Ishikawa (cell line): ENCODE results near the gene MAP4K5.

ENCODE experiments used
- CEBPB ChIP-seq: IDR thresholded peaks from 2 replicates; pipeline ENCODE4 v1.6.1; 2012
- CREB1 ChIP-seq: IDR thresholded peaks from 2 replicates; pipeline ENCODE4 v1.6.1; 2012; ENCODE audit warnings: low read depth
- EGR1 ChIP-seq: IDR thresholded peaks from 2 replicates; pipeline ENCODE4 v1.6.1; 2012
- EP300 ChIP-seq: IDR thresholded peaks from 2 replicates; pipeline ENCODE4 v1.6.1; 2012; ENCODE audit warnings: borderline replicate concordance
- FOXM1 ChIP-seq: IDR thresholded peaks from 2 replicates; pipeline ENCODE4 v1.6.1; 2012; ENCODE audit warnings: low read depth, borderline replicate concordance
- NFIC ChIP-seq: IDR thresholded peaks from 2 replicates; pipeline ENCODE4 v1.6.1; 2012
- RAD21 ChIP-seq: IDR thresholded peaks from 2 replicates; pipeline ENCODE4 v1.6.1; 2012; ENCODE audit warnings: low read depth
- TAF1 ChIP-seq: IDR thresholded peaks from 2 replicates; pipeline ENCODE4 v1.6.1; 2012; ENCODE audit warnings: low read depth, mild to moderate bottlenecking
- TCF12 ChIP-seq: IDR thresholded peaks from 2 replicates; pipeline ENCODE4 v1.6.1; 2012; ENCODE audit warnings: low read depth
- TEAD4 ChIP-seq: IDR thresholded peaks from 2 replicates; pipeline ENCODE4 v1.6.1; 2012
- YY1 ChIP-seq: IDR thresholded peaks from 2 replicates; pipeline ENCODE4 v1.6.1; 2012; ENCODE audit warnings: low read depth
- ZBTB7A ChIP-seq: IDR thresholded peaks from 2 replicates; pipeline ENCODE4 v1.6.1; 2012; ENCODE audit warnings: low read depth
- TF ChIP-seq, protein P1 (sequence below): IDR thresholded peaks from 2 replicates; pipeline ENCODE4 v1.6.1; 2012
- TF ChIP-seq, protein P2 (sequence below): IDR thresholded peaks from 2 replicates; pipeline ENCODE4 v1.6.1; 2012; ENCODE audit warnings: low read depth, mild to moderate bottlenecking
- TF ChIP-seq, protein P3 (sequence below): IDR thresholded peaks from 2 replicates; pipeline ENCODE4 v1.6.1; 2012

Gene MAP4K5

DNA sequence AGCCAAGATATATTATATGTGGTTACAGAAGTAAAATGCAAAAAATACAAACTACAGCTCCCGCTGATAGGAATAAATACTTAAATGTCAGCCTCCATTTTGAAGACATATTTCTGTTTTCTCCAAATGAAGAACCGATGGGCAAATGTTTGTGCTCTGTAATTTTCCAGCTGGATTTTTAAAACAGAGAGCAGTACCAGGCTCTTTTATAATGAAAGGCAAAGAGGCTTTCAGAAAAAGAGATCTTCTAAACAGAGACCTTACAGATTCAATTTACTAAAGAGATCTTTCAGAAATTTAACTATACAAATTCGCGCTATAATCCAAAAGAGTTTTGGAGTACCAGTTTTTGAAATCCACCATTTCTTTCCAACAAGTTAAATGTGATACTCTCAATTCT, 19.9 kb downstream of the MAP4K5 start:
- TF ChIP-seq, protein P1, sequence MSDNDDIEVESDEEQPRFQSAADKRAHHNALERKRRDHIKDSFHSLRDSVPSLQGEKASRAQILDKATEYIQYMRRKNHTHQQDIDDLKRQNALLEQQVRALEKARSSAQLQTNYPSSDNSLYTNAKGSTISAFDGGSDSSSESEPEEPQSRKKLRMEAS: no peak
- TF ChIP-seq CREB1 (no peak), TCF12 (no peak), CEBPB (no peak), EGR1 (no peak), ZBTB7A (no peak), YY1 (no peak)
- TF ChIP-seq, protein P2, sequence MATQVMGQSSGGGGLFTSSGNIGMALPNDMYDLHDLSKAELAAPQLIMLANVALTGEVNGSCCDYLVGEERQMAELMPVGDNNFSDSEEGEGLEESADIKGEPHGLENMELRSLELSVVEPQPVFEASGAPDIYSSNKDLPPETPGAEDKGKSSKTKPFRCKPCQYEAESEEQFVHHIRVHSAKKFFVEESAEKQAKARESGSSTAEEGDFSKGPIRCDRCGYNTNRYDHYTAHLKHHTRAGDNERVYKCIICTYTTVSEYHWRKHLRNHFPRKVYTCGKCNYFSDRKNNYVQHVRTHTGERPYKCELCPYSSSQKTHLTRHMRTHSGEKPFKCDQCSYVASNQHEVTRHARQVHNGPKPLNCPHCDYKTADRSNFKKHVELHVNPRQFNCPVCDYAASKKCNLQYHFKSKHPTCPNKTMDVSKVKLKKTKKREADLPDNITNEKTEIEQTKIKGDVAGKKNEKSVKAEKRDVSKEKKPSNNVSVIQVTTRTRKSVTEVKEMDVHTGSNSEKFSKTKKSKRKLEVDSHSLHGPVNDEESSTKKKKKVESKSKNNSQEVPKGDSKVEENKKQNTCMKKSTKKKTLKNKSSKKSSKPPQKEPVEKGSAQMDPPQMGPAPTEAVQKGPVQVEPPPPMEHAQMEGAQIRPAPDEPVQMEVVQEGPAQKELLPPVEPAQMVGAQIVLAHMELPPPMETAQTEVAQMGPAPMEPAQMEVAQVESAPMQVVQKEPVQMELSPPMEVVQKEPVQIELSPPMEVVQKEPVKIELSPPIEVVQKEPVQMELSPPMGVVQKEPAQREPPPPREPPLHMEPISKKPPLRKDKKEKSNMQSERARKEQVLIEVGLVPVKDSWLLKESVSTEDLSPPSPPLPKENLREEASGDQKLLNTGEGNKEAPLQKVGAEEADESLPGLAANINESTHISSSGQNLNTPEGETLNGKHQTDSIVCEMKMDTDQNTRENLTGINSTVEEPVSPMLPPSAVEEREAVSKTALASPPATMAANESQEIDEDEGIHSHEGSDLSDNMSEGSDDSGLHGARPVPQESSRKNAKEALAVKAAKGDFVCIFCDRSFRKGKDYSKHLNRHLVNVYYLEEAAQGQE: no peak

DNA sequence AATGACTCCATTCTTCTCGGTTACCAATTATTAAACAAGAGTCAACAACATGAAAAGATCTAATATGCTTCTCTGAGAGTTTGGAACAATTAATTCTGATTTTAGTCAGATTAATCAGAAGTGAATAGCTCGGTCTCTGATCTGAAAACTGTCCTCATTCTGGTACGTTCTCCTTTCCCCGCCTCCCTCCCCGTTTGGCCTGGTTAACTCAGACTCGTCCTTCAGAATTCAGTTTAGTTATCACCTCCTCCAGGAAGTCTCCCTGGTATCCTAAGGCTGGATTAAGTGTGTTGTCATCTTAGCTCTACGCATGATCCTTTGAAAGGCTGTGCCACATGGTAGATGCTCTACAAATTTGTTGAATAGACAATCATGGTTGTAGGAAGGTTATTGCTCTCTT, 22.2 kb downstream of the MAP4K5 start:
- TF ChIP-seq, protein P1: no peak
- TF ChIP-seq EP300 (no peak), TAF1 (no peak), CREB1 (no peak), YY1 (no peak), ZBTB7A (no peak), RAD21 (no peak), FOXM1 (no peak), CEBPB (no peak), TCF12 (no peak), EGR1 (no peak), TEAD4 (no peak), NFIC (no peak)
- TF ChIP-seq, protein P3, sequence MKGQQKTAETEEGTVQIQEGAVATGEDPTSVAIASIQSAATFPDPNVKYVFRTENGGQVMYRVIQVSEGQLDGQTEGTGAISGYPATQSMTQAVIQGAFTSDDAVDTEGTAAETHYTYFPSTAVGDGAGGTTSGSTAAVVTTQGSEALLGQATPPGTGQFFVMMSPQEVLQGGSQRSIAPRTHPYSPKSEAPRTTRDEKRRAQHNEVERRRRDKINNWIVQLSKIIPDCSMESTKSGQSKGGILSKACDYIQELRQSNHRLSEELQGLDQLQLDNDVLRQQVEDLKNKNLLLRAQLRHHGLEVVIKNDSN: no peak
- TF ChIP-seq, protein P2: no peak

DNA sequence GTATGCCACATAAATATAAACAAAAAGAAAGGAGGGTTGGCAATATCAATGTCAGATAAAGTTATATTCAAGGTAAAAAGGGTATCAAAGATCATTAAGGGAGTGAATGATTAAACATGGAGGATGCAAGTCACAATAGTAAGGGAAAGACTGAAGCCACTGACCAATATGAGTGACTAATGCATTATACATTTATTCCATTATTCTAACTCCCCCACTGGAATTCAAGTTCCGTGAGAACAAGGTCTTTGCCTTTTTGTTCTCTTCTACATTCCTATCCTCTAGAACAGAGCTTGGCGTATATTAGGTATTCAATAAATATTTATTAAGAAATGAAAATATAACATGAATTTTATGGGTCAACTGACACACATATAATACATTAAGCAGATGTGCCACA, 30.7 kb downstream of the MAP4K5 start:
- TF ChIP-seq CREB1 (no peak), TCF12 (no peak), TEAD4 (no peak), ZBTB7A (no peak), RAD21 (no peak), EP300 (no peak)
- TF ChIP-seq, protein P2: no peak

DNA sequence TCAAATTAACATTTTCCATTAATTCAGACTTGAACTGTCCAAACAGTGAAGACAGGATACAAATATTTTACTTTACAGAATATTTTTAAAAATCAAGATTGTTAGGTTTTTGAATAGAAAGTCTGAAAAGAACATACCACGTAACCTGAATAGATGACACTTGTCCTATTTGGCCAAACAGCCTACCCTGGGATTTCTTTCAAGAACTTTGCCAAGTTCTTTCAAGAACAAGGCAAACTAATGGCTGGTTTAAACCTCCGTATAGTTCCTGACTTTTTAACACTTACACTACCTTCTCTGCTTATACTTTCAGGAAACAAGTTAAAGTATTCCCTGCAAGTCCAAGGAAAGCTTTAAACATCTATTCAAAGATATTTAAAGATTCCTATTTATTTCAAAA, 35.0 kb downstream of the MAP4K5 start:
- TF ChIP-seq, protein P2: no peak
